Mucosa of rectum (tissue), 2 donors: ENCODE measurements around the gene LARP4B.

Experiments used
- H3K27ac ChIP-seq, 2 donors: one replicate each; pipeline ENCODE4 v1.7.0; 2013; ENCODE audit warnings: inconsistent platforms in 2 of 2, low read depth in 2 of 2, low read length in 2 of 2
- H3K27me3 ChIP-seq, 2 donors: one replicate each; pipeline ENCODE4 v1.7.0; 2013; ENCODE audit warnings: low read length in 2 of 2; ENCODE audit not compliant: control insufficient read depth in 2 of 2, insufficient read depth in 2 of 2
- H3K36me3 ChIP-seq, 2 donors: one replicate each; pipeline ENCODE4 v1.7.0; 2013; ENCODE audit warnings: low read length in 2 of 2; ENCODE audit not compliant: control insufficient read depth in 2 of 2, insufficient read depth in 2 of 2
- H3K4me1 ChIP-seq, 2 donors: one replicate each; pipeline ENCODE4 v1.7.0; 2013; ENCODE audit warnings: low read length in 2 of 2, mild to moderate bottlenecking in 1 of 2; ENCODE audit not compliant: control insufficient read depth in 2 of 2, insufficient read depth in 2 of 2
- H3K4me3 ChIP-seq, 2 donors: one replicate each; pipeline ENCODE4 v1.7.0; 2013; ENCODE audit warnings: low read length in 2 of 2
- H3K9ac ChIP-seq, 2 donors: one replicate each; pipeline ENCODE4 v1.7.0; 2013; ENCODE audit warnings: low read length in 2 of 2, low read depth in 1 of 2, mild to moderate bottlenecking in 1 of 2
- H3K9me3 ChIP-seq, 2 donors: one replicate each; pipeline ENCODE4 v1.7.0; 2013; ENCODE audit warnings: low read length in 2 of 2; ENCODE audit not compliant: control insufficient read depth in 2 of 2
- donor health status: healthy.
- donor health status: Normal muscosa, but diverticular disease.

Gene LARP4B

GRCh38 chr10:759898-760477 lies 171.5 kb downstream of the LARP4B start:
- Histone ChIP-seq H3K4me1 (no peaks in the 10 kb centered on the region), H3K27me3 (no peaks in the 10 kb centered on the region), H3K9ac (no peak overlapping the region), H3K9me3 (no peaks in the 10 kb centered on the region), H3K27ac (no peak overlapping the region), H3K36me3 (no peaks in the 10 kb centered on the region), H3K4me3 (no peak overlapping the region)
